Pons (tissue), 1 donor: ENCODE data around the gene RIPOR3.
A peak's percentile ranks its signal among the peaks of the same experiment; 100 is the strongest.

Experiments used
- DNase-seq: peaks from one replicate; pipeline ENCODE4 v3.0.0-alpha.2; 2016; ENCODE audit warnings: low spot score

Gene RIPOR3

DNA sequence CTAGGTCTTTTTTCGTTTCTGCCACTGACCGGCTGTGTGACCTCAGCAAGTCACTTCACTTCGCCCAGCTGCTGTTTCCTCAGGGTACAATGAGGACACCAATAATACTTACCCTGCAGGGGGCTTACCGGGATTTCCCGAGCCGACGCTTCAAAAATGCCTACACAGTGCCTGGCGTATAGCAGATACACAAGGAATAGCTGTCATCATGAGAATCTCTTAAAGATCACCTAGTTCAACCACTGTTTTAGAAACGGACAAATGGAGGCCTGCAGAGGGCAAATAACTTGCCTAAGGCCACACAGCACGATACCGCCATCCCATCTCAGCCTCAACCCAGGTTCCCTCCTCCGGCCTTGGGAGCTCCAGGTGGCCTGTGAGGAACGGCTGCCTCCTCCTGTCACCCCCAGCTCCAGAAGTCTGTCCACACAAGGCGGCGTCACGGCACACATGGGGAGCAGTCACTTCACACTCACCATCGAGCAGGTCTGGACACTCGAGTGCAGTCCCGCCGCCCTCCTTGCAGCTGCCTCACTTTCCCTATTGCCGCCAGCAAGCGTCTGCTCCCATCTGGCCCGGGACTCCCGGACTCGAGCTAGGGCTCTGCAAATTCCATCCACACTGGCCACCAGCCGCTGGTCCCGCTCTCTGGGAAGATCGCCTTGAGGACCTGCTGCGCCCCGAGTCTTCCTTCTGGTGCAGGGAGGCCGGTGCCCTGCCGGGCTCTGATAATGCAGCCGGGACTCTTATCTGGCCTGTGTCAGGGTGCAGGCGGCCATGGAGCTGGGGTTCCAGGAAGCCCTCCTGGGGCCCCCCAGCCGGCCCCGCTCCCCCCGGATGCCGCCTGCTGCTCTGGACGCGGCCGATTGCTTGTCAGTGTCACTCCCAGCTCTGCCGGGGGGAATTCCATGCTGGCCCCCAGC, at the start of gene RIPOR3:
Gene RIPOR3, minus strand, starts transcription at position 893 of the 923 bp plus-strand sequence. Its CDS starts 414 bp downstream, at position 479.
- DNase-seq = no peak

DNA sequence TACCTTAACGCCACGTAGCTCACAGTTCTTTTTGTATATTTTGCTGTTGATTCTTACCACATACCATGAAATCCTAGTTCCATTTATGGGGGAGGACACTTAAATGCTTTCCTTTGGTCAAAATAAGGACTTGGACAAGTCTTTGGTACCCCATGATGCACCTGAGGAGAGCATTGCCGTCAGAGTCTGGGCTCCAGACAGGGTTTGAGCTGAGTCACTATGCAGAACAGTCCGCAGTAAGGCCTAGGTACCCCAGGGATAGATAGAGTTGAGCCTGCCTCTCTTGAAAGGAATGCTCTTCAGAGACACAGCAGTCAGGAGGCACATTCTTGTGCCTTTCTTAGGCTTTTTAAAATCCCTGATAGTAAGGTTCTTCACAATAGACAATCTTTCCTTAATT, 46.0 kb upstream of the RIPOR3 start:
- DNase-seq = no peak

- DNase-seq = no peak
These were observed 44.5 kb upstream of the RIPOR3 start for GRCh38 chr20:50735813-50736212.

- no peak for DNase-seq
These were observed 43.7 kb upstream of the RIPOR3 start for GRCh38 chr20:50734730-50735679.

- DNase-seq = no peak
These were observed 42.5 kb upstream of the RIPOR3 start for GRCh38 chr20:50733644-50734349.

- no peak for DNase-seq
These were observed 40.8 kb upstream of the RIPOR3 start for GRCh38 chr20:50731930-50732690.

DNA sequence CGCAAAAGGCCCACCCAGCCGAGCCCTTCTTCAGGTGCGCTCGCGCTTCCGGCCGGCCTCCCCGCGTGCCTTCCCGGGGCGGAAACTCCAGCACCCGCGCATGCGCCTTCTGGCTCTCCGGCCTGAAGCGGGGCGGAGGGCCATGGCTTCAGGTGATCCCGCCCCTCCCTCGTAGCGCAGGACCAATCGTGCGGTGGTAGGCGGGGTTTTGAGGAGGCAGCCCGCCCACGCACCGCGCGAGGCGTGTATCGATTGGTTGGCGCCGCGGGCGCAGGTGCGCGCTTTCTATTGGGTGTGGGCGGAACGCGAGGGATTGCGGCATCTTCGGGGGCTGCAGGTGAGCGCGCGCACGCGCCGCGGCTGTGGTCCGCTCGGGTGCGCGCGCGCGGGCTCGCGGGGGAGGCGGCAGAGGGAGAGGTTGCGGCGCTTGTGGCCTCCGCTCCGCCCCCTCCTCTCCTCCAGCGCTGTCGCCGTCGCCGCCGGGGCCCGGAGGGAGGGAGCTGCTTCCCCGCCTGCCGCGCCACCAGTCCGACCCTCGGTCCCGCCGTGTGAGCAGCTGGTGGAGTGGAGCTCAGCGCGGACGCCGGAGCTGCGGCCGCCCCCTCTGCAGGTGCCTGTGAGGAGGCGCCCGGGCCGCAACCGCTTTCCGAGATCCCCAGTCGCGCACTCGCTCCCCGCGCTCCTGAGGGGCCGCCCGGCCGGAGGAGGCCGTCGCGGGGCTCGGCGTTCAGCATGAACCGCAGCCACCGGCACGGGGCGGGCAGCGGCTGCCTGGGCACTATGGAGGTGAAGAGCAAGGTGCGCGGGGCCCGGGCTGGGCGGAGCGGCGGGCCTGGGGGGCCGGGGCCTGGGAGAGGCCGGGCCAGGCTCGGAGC, 40.0 kb upstream of the RIPOR3 start, which contains the start of gene PARD6B:
Gene PARD6B, plus strand, starts transcription at position 526 of the 875 bp plus-strand sequence. Its CDS starts 207 bp downstream, at position 733.
- peak; percentile 93 for DNase-seq

GRCh38 chr20:50730765-50731054, 39.4 kb upstream of the RIPOR3 start:
- no peak for DNase-seq

- peak; percentile 34 for DNase-seq
These were observed 38.8 kb upstream of the RIPOR3 start for GRCh38 chr20:50729901-50730764.

DNA sequence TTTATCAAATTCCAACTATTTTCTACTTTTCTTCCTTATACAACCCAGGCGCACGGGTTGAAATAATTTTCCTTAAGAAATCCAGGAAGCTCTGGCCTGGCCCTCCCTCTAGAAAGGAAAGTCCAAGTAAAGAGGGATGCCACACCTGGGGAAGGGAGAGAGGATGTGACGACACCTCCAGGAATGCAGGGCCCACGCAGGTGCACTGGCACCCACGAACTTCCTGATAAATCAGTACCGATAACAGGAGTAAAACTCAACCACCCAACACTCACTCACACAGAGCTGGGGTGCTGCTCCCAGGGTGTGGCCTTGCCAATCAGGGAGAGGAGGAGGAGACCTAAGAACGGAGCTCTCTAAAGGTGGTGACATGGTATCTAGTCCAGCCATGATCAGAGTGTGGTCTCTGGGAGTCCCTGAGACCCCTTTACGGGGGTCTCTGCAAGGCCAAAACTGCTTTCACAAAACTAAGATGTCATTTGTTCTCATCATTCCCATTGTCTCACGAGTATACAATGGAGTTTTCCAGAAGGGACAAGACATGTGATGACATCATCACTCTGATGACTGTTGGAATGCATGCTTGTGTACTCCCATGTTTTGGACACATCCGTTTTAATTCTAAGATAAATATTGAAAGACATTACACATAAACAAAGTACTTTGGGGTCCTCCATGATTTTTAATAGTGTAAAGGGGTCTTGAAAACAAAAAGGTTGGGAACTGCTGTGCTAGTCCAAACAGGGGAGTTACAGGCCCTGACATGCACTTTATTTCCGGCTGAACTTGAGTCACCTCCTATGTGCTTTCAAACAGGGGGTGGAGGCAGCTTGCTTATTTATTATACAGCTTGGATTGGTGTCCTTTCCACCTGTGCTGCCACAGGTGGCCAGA, 37.9 kb upstream of the RIPOR3 start:
- DNase-seq = no peak

DNA sequence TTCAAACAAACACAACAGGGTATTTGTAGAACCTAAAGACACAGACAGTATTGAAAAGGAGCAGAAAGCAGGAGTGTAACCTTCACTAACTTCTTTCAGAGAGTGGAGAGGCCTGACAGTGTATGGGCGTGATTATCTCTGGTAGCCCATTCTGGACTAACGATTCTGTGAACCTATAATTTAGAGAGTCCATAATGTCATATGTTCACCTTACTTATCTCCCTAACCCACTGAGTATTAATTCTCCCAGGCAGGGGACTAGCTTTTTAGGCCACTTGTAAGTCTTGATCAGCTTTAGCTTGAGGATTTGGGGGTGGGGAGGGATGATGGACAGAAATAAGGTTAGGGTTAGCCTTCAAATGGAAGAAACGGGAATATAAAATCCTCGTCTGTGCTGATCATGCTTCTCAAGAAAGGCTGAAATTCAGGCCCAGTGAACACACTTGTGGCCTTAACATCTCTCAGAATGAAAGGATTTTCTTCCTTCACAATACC, 37.2 kb upstream of the RIPOR3 start:
- DNase-seq = no peak

- DNase-seq = no peak
These were observed 36.6 kb upstream of the RIPOR3 start for GRCh38 chr20:50727792-50728485.

- DNase-seq = no peak
These were observed 35.8 kb upstream of the RIPOR3 start for GRCh38 chr20:50726955-50727791.

DNA sequence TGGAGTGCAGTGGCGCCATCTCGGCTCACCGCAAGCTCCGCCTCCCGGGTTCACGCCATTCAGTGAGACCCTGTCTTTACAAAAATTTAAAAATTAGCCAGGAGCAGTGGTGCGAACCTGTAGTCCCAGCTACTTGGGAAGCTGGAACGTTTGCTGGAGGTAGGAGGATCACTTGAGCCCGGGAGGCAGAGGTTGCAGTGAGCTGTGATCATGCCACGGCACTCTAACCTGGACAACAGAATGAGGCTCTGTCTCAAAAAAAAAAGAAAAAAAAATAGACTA, 34.3 kb upstream of the RIPOR3 start:
- DNase-seq = no peak

DNA sequence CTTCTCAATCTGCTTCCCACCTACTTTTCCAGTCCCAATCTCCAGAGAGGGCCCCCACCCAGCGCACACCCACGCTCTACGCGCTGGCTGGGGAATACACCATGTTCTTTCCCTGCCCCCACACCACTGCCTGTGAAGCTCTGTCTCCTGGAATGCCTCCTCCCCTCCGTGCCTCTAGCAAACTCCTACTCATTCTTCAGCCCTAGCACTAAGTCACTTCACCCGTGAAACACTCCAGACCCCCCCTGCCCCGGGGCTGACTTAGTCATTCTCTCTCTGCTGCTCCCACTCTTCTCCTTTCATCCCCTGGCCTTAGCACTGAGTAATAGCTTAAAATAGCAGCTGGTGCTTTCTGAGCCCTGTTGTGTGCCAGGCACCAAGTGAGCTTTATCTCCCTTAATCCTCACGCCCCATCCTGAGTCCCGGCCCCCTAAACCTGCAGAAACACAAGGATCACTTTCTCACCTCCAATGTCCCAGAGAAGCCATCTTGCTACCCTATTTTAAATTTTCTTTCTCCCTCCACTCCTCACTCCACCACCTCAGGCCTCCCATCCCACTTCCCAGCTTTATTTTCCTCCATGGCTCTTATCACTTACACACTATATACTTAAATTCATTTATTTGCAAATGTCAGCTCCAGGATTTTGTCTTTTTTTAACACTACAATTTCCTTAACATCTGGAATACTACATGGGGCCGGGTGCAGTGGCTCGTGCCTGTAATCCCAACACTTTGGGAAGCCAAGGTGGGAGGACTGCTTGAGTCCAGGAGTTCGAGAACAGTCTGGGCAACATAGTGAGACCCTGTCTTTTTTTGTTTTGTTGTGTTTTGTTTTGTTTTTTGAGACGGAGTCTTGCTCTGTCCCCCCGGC, 33.7 kb upstream of the RIPOR3 start:
- no peak for DNase-seq
